Neural progenitor cell (in vitro differentiated cells): ENCODE results near the gene ZNF726. TPM values are rescaled to one million over a fixed set of nuclear protein-coding genes. Genes with fewer than 3 reads are reported as not detected.

Source experiments
- DNase-seq: peaks from one replicate; pipeline ENCODE4 v3.0.0-alpha.2; 2016; ENCODE audit warnings: low spot score
- H2AFZ ChIP-seq: fragments of 200-600 bp; sonication (generic); replicated peaks from 2 replicates; pipeline ENCODE4 v1.6.1; 2016; ENCODE audit warnings: antibody characterized with exemption
- H3F3A ChIP-seq: fragments of 200-600 bp; sonication (generic); 2 replicates; pipeline ENCODE4 v1.6.1; 2016; ENCODE audit warnings: antibody characterized with exemption, low read depth
- H3K27ac ChIP-seq: fragments of 200-600 bp; sonication (generic); 2 replicates; pipeline ENCODE4 v1.5.1; 2016; ENCODE audit warnings: mild to moderate bottlenecking
- H3K27me3 ChIP-seq: fragments of 200-600 bp; sonication (generic); 2 replicates; pipeline ENCODE4 v1.6.1; 2016; ENCODE audit warnings: mild to moderate bottlenecking, moderate library complexity
- H3K36me3 ChIP-seq: fragments of 200-600 bp; sonication (generic); 2 replicates; pipeline ENCODE4 v1.5.1; 2016
- H3K4me1 ChIP-seq: fragments of 200-600 bp; sonication (generic); 2 replicates; pipeline ENCODE4 v1.6.1; 2016; ENCODE audit warnings: mixed run types
- H3K4me2 ChIP-seq: fragments of 200-600 bp; sonication (generic); 2 replicates; pipeline ENCODE4 v1.6.1; 2016
- H3K4me3 ChIP-seq: fragments of 200-600 bp; sonication (generic); 2 replicates; pipeline ENCODE4 v1.5.1; 2016
- H3K79me2 ChIP-seq: fragments of 200-600 bp; sonication (generic); 2 replicates; pipeline ENCODE4 v1.6.1; 2016; ENCODE audit warnings: low read depth
- H3K9ac ChIP-seq: fragments of 200-600 bp; sonication (generic); 2 replicates; pipeline ENCODE4 v1.6.1; 2016
- H3K9me3 ChIP-seq: fragments of 200-600 bp; sonication (generic); 2 replicates; pipeline ENCODE4 v1.5.1; 2016; ENCODE audit warnings: low read depth
- H4K20me1 ChIP-seq: fragments of 200-600 bp; sonication (generic); 2 replicates; pipeline ENCODE4 v1.6.1; 2016; ENCODE audit warnings: low read depth
- H3K27ac Mint-ChIP-seq: 3 replicates; pipeline ENCODE4 v1.8.0; 2021; ENCODE audit warnings: mixed read lengths
- H3K27me3 Mint-ChIP-seq: 2 replicates; pipeline ENCODE4 v1.8.0; 2022; ENCODE audit warnings: low read depth, mild to moderate bottlenecking, inconsistent platforms, moderate library complexity, mixed read lengths; ENCODE audit not compliant: insufficient read depth
- H3K36me3 Mint-ChIP-seq: 3 replicates; pipeline ENCODE4 v1.8.0; 2021; ENCODE audit warnings: mixed read lengths
- H3K4me1 Mint-ChIP-seq: 3 replicates; pipeline ENCODE4 v1.8.0; 2021; ENCODE audit warnings: mixed read lengths
- H3K4me3 Mint-ChIP-seq: 3 replicates; pipeline ENCODE4 v1.8.0; 2021; ENCODE audit warnings: mild to moderate bottlenecking, moderate library complexity, mixed read lengths
- H3K9me3 Mint-ChIP-seq: 3 replicates; pipeline ENCODE4 v1.8.0; 2020; ENCODE audit warnings: mixed read lengths
- EZH2 ChIP-seq: fragments of 200-600 bp; sonication (generic); IDR thresholded peaks from 2 replicates; pipeline ENCODE4 v1.6.1; 2017; ENCODE audit warnings: antibody characterized with exemption, mild to moderate bottlenecking, moderate library complexity
- EZH2phosphoT487 ChIP-seq: fragments of 200-600 bp; sonication (generic); IDR thresholded peaks from 2 replicates; pipeline ENCODE4 v1.6.1; 2017; ENCODE audit warnings: antibody characterized with exemption
- total RNA-seq: library from RNA; depleted of rRNA; stranded (reverse); fragments of >200 nt; gene quantifications from 2 replicates; pipeline ENCODE4 v1.2.3, GENCODE V29; 2015; ENCODE audit warnings: low replicate concordance
- TF ChIP-seq, protein P1 (sequence below): fragments of 200-600 bp; sonication (generic); IDR thresholded peaks from 2 replicates; pipeline ENCODE4 v1.5.1; 2017; ENCODE audit warnings: antibody characterized with exemption, mild to moderate bottlenecking

Gene ZNF726
- 0.31 TPM in 1 of 2 replicates, not detected in the other for total RNA-seq

DNA sequence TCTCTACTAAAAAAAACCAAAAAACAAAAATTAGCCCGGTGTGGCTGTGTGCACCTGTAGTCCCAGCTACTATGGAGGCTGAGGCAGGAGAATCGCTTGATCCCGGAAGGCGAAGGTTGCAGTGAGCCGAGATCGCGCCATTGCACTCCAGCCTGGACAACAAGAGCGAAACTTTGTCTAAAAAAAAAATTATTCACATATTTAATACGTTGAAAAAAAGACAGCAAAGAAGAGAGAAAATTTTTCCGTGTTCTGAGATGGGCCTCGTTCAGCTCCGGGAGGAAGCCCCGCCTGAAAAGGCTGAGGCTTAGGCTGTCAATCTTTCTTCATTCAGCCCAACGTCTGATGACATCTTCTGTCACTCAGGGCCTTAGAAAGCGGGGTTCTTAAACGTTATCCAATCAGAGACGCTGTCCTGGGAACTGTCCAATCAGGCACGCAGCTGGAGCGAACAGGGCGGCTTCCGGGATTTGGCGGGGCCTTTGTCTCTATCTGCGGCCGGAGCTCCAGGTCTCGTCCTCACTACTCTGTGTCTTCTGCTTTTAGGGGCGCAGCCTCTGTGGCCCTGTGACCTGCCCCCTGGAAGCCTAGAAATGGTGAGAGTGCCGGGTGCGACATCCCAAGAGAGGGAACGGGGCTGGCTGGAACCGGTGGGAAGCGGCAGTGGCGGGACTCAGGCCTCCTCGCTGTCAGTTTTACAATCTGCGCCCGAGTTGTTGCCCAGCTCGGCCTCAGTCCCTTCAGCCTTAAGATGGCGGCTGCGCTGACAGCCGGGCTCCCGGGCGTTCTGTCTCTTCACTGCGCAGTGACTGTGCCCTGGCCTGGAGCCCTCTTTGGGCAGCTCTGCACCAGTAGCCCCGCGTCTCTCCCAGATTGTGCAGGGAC is at the start of gene ZNF726:
Gene ZNF726, plus strand, starts transcription at position 485 of the 885 bp plus-strand sequence. Its CDS starts 109 bp downstream, at position 594.
- Histone ChIP-seq H3K36me3 (no peaks in the 10 kb centered on the region), H3K27ac (no peak within 1 kb of the TSS), H3K4me1 (no peaks in the 10 kb centered on the region), H3K9me3 (peaks cover 42% of the 10 kb centered on the region), H3K79me2 (no peaks in the 10 kb centered on the region), H4K20me1 (no peaks in the 10 kb centered on the region), H3F3A (no peaks in the 10 kb centered on the region), H3K4me3 (no peak within 1 kb of the TSS), H2AFZ (no peak within 1 kb of the TSS), H3K27me3 (no peaks in the 10 kb centered on the region), H3K9ac (no peak within 1 kb of the TSS), H3K4me2 (no peak within 1 kb of the TSS)
- Mint-ChIP-seq H3K27me3 (peaks cover 4% of the 10 kb centered on the region), H3K27ac (no peak within 1 kb of the TSS), H3K4me1 (no peaks in the 10 kb centered on the region), H3K36me3 (no peaks in the 10 kb centered on the region), H3K9me3 (peaks cover 32% of the 10 kb centered on the region), H3K4me3 (peak within 1 kb of the TSS; percentile 60)
- no peak for TF ChIP-seq EZH2
- TF ChIP-seq EZH2phosphoT487: no peak
- TF ChIP-seq, protein P1, sequence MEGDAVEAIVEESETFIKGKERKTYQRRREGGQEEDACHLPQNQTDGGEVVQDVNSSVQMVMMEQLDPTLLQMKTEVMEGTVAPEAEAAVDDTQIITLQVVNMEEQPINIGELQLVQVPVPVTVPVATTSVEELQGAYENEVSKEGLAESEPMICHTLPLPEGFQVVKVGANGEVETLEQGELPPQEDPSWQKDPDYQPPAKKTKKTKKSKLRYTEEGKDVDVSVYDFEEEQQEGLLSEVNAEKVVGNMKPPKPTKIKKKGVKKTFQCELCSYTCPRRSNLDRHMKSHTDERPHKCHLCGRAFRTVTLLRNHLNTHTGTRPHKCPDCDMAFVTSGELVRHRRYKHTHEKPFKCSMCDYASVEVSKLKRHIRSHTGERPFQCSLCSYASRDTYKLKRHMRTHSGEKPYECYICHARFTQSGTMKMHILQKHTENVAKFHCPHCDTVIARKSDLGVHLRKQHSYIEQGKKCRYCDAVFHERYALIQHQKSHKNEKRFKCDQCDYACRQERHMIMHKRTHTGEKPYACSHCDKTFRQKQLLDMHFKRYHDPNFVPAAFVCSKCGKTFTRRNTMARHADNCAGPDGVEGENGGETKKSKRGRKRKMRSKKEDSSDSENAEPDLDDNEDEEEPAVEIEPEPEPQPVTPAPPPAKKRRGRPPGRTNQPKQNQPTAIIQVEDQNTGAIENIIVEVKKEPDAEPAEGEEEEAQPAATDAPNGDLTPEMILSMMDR: no peak
- DNase-seq: no peak

DNA sequence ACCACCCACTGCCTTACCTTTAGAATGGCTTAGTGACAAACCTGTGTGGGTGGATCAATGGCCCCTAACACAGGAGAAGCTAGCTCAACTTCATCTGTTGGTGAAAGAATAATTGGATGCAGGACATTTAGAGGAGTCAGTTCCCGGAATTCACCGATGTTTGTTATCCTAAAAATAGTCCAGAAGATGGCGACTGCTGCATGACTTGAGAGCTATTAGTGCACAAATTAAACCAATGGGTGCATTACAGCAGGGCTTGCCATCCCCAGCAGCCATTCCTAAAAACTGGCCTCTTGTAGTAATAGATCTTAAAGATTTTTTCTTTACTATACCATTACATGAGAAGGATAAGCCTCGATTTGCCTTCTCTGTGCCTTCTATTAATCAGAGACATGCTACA is 46.8 kb upstream of the ZNF726 start:
- Histone ChIP-seq H3K27ac (no peak overlapping the region), H3K4me3 (no peak overlapping the region), H2AFZ (no peak overlapping the region), H3K27me3 (no peaks in the 10 kb centered on the region), H4K20me1 (no peaks in the 10 kb centered on the region), H3K9me3 (no peaks in the 10 kb centered on the region), H3F3A (no peaks in the 10 kb centered on the region), H3K36me3 (peaks cover 3% of the 10 kb centered on the region), H3K79me2 (no peaks in the 10 kb centered on the region), H3K9ac (no peak overlapping the region), H3K4me1 (no peaks in the 10 kb centered on the region), H3K4me2 (no peak overlapping the region)
- H3K36me3 Mint-ChIP-seq: peaks cover 4% of the 10 kb centered on the region
- H3K9me3 Mint-ChIP-seq: peaks cover 26% of the 10 kb centered on the region
- no peak overlapping the region for H3K4me3 Mint-ChIP-seq
- no peak for TF ChIP-seq EZH2
- TF ChIP-seq, protein P1: no peak
- no peak for TF ChIP-seq EZH2phosphoT487
- no peaks in the 10 kb centered on the region for H3K4me1 Mint-ChIP-seq
- DNase-seq: no peak
- H3K27ac Mint-ChIP-seq: no peak overlapping the region
- no peaks in the 10 kb centered on the region for H3K27me3 Mint-ChIP-seq

DNA sequence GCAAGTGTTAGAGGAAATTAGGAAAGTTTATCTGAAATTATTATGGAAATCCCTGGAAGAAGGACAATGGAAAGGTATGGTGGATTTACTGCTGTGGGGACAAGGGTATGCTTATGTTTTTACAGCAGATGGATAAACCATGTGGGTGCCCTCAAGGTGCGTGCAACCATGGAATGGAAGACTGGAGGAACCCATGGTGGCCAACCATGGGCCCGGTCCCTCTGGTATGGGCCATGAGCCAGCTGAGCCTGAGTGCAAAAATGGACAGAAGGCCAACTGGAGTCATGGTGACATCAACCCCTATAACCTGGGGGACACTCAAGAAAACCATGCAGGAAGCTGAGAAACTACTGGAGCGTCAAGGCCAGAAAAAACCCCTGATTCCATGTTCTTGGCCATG is 46.1 kb upstream of the ZNF726 start:
- H3K4me2 ChIP-seq: no peak overlapping the region
- DNase-seq: no peak
- TF ChIP-seq, protein P1: no peak
- H3K9me3 Mint-ChIP-seq: peaks cover 25% of the 10 kb centered on the region
- H3K4me3 Mint-ChIP-seq: no peak overlapping the region
- H3K79me2 ChIP-seq: no peaks in the 10 kb centered on the region
- H3K9me3 ChIP-seq: no peaks in the 10 kb centered on the region
- H3K36me3 Mint-ChIP-seq: peaks cover 4% of the 10 kb centered on the region
- H3K27me3 ChIP-seq: no peaks in the 10 kb centered on the region
- H3K4me1 ChIP-seq: no peaks in the 10 kb centered on the region
- no peaks in the 10 kb centered on the region for H3F3A ChIP-seq
- no peaks in the 10 kb centered on the region for H3K4me1 Mint-ChIP-seq
- no peaks in the 10 kb centered on the region for H4K20me1 ChIP-seq
- no peak overlapping the region for H3K4me3 ChIP-seq
- peaks cover 3% of the 10 kb centered on the region for H3K36me3 ChIP-seq
- H2AFZ ChIP-seq: no peak overlapping the region
- H3K27ac Mint-ChIP-seq: no peak overlapping the region
- H3K27me3 Mint-ChIP-seq: no peaks in the 10 kb centered on the region
- no peak overlapping the region for H3K9ac ChIP-seq
- H3K27ac ChIP-seq: no peak overlapping the region
